Left ventricle myocardium superior (tissue), 1 donor: ENCODE results near the gene TMEM187. TPM values are rescaled to one million over a fixed set of nuclear protein-coding genes. Genes with fewer than 3 reads are reported as not detected.
A peak's percentile ranks its signal among the peaks of the same experiment; 100 is the strongest.

Source experiments
- ATAC-seq: fragments of 200-7000 bp; cut with Tn5 transposase; one replicate; pipeline ENCODE4 v1.9.1; 2020; ENCODE audit warnings: mild to moderate bottlenecking, moderate library complexity
- DNase-seq: peaks from one replicate; pipeline ENCODE4 v3.0.0-alpha.2; 2020
- intact Hi-C: fragments of 100-400 bp; cut with micrococcal nuclease; formaldehyde crosslinking; loops from one replicate; pipeline ENCODE4 v1.11.0; 2022
- total RNA-seq: library from RNA; stranded (reverse); fragmentation: NEBNext Ultra II Directional; extraction: Animal tissue kit (Norgen Biotek cat#: 25700); gene quantifications from one replicate; pipeline ENCODE4 v1.2.1, GENCODE V29; 2021
- donor health status: DM: no; HTN: yes; CAD: no; lungs with severe emphysema.

TMEM187 gene
- total RNA-seq, 1 donor from 2014 or later = 6.0 TPM

DNA sequence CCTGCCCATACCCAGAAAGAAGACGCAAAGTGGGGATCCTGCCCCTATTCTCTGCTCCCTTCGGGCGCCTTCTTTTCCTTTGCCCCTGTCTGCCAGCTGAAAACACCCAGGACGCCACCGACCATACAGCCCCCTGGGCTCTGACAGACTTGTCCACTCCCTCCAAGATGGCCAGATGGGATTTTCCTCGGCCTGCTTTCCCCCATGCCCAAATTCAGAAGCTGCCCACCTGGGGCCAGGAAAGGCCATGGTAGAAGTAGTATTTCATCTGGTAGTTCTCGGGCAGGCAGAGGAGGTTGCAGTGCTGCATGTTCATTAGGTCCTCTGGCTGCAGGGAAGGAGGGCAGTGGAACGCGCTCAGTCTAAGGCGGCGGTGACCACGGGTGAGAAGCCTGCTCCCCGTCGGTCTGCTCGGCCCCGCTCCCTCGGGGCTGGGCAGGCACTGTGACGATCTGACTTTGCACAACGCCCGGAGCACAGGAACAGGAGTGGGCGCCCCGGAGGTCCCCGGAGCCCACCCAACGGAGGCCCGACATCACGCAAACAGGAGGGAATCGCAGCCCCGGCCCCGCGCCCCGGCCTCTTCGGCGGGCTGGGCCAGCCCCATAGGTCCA, 38.3 kb upstream of the TMEM187 start:
- peak; percentile 3 for ATAC-seq
- no peak for DNase-seq
- intact Hi-C loops = no loop called here

- ATAC-seq (peak; percentile 98), DNase-seq (peak; percentile 86)
- intact Hi-C loops = no loop called here
Observed at GRCh38 chrX:153934762-153935325, 37.7 kb upstream of the TMEM187 start, which contains the start of gene NAA10. TSS of gene NAA10 (minus strand) at chrX:153935037. CDS start at chrX:153934904, 133 bp downstream.

GRCh38 chrX:153935326-153935851, 37.2 kb upstream of the TMEM187 start:
- DNase-seq (no peak), ATAC-seq (no peak)
- intact Hi-C loops = no loop called here

- DNase-seq = no peak
- ATAC-seq = no peak
- intact Hi-C loops = no loop called here
Observed at GRCh38 chrX:153937056-153937455, 35.5 kb upstream of the TMEM187 start.

DNA sequence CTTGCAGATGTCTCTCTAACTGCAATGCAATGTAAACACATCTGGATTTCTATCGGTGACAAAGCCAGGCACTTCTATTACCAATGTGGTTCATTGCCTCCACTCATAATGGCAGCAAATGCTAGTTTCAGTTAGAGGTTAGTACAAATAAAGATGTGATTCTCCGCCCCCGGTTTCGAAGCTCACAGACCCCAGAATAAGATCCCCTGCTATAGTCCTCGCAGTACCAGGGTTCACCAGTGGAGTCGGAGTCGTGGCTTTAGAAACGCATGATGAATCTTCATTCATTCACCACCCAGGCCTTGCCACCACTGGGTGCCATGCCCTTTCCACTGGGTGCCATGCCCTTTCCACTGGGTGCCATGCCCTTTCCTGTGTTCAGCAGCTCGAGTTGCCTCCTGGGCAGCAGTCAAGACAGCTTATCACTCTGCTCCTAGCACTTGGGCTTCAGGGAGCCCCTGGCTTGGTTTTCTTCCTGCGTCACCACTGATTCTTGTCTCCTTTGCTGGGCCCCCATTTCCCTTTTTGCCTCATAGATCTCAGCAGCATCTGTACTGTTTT, 34.2 kb upstream of the TMEM187 start:
- intact Hi-C loops = no loop called here
- ATAC-seq = no peak
- DNase-seq = no peak

DNA sequence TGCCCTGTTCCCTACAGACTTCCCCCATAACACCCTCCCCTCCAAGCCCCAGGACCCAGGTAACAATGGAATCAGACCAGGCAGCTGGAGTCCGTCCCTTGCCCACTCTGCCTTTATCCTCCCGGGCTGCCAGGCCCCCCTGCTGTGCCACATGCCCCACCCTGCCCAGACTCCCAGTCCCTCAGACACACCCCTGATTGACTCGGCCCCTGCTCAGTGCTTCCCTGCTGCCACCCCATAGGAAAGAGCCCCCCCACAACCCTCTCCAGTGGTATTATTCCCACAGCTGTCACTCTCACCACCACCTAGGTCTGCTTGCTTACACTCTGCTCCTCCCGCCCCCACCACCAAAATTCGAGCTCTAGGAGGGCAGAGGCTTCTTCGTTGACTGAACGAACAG, 33.0 kb upstream of the TMEM187 start:
- no peak for DNase-seq
- ATAC-seq = no peak
- intact Hi-C loops = no loop called here

GRCh38 chrX:153941336-153942252, 31.0 kb upstream of the TMEM187 start:
- intact Hi-C loops = no loop called here

DNA sequence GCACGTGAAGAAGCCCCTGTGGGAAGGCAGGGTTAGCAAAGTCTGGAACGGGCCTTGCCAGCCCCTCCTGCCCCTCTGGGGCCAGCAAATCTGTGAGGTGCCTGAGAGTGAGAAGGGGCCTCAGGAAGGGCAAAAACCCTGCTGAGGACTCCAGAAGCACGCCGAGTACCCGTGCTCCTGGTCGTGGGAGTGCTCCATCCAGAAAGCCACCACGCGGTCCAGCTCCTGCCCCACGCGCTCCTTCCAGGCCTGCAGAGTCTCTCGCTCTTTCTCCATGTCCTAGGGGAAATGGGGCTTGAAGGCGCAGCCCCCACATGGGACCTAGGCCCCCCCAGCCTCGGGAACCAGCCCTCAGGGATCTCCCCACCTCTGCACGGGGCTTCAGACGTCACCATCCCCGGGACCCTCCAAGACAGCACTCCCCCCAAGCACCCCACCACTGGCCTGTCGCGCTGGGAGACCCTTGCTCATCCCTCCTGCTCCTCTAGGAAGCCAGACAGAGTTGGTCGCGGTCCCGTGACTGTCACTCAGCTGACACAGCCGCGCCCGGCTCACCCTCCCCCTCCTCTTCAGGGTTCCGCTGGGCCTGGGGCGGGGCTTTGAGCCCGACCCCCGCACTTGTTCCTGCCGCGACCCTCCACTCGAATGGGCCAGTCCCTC, 28.3 kb upstream of the TMEM187 start, which contains the start of gene RENBP:
RENBP (minus strand) TSS at position 504 of the 660 bp plus-strand sequence; CDS start at position 471, 33 bp downstream.
- ATAC-seq (peak; percentile 65), DNase-seq (peak; percentile 76)
- intact Hi-C loops = no loop called here

More at GRCh38 chrX:153941336-153942252, 31.0 kb upstream of the TMEM187 start:
- ATAC-seq (no peak), DNase-seq (no peak)

DNA sequence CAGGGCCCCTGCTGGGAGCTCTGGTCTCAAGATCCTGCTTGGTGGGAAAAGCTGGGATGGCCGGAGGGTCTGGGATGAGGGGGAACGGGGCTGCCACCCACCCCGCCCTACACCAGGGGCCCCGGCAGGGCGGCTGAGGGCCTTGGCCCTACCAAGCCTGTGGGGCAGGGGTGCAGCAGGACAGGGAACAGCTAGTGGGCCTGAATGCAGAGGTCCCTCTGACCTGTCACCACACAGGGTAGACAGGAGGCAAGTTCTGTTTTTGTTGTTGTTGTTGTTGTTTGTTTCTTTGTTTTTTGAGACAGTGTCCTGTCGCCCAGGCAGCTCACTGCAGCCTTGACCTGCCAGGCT, 27.8 kb upstream of the TMEM187 start:
- ATAC-seq (peak; percentile 6), DNase-seq (no peak)
- intact Hi-C loops = no loop called here

DNA sequence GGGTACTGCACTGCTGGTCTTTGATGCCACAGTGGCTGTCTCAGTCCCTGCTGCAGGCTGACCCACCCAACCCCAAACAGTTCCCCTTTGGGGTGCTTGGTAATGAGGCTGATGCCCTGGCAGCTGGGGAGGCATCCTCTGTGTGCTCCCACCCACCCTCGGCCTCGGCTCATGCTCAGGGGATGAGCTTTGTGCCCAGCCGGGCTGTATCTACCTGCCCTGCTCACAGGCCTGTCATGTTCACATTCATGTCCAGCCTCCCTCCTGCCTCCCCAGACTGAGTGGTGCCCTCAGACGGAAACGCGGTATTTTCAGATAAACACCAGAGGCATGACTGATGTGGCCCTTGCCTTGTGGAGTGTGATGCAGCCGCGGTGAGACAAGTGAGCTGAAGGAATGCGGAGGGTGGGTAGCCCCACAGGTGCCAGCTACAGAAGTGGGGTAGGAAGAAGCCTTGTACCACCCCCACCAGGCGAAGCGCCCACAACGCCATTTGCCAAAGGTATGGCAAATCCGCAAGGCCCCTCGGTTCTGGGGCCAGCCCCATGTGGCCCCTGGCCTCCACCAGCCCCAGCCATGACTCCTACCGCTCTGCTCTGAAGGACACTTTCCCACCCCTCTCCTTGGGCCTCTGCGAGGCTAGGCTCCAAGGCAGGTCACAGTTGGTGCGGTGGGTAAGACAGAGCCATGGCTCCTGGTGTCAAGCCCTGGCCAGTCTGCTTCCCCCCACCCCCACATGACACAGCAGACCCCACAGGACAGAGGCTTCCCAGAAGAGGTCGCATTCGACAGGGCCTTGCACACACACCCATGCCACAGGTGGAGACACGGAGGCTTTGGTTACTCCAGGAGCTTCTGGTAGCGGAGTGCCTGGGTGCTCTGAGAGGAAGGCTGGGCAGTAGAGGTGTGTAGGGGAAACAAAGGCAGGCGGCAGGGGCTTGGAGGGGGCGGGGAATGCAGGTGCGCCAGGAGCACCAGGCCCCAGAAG, 26.3 kb upstream of the TMEM187 start:
- intact Hi-C loops = no loop called here
- DNase-seq = no peak
- no peak for ATAC-seq

- intact Hi-C loops = no loop called here
- ATAC-seq (peak; percentile 77), DNase-seq (peak; percentile 78)
Observed at GRCh38 chrX:153947009-153947769, 25.4 kb upstream of the TMEM187 start.

DNA sequence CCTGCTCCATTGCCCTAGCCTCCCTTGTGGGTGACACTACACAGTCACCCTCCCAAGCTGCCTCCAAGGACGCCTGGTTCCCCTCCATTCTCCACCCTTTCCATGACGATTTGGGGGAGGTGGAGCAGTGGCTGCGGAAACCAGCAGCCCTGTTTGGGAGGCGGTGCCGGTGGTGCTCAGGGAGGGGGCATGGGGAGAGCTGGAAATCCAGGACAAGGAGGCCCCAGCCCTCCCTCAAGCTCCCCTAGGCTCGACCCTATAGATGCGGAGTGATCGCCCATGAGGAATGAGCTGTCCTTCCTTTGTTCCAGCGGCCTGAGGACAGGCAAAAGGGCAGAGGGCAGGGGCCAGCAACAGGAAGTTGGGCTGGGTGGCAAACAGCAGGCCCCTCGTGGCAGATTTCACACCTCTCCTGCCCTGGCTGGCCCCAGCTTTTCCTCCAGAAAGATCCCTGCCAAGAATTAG, 24.5 kb upstream of the TMEM187 start:
- intact Hi-C loops = no loop called here
- ATAC-seq (peak; percentile 30), DNase-seq (no peak)

DNA sequence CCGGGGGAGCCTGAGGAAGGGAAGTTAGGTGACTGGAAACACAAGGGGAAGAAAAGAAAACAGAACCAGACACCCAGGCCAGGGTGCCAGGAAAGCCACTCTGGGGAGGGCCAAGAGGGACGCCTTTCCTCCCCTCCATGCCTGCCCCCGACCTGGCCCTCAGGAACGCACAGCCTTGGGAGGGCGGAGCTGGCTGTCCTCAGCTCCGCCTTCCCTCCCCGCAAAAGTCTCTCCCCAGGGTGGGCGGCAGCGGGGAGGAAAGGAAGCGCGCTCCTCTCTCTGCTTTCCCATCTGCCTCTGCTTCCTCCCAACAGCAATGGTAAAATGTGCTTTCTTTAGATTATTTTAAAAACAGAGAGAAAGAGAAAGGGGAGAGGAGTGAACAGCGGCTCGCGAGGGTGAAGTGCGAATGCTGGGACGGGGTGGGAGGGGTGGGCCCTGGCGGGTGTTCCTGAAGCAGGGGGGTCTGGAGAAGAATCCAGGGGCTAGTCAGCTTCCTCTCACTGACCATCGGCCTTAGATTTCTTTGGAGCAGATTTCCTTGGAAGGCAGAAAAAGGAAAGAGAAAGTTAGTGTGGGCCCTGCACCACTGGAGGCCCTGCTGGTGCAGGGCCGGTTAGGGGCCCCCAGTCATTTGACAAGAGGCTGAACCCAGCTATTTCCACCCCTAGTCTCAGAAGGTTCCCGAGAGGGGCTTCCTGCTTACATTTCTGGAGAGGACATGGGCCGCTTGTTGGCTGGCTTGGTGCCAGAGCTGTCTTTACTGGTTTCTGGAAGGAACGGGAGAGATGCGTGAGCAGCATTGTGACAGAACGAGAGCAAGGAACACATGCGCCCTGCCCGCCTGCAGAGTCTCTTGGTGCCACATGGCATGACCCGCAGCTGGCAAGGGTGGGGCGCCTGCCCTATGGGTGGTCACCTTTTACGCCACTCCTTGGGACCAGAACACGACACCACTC, 23.4 kb upstream of the TMEM187 start:
- intact Hi-C loops = no loop called here
- DNase-seq (no peak), ATAC-seq (peak; percentile 6)

DNA sequence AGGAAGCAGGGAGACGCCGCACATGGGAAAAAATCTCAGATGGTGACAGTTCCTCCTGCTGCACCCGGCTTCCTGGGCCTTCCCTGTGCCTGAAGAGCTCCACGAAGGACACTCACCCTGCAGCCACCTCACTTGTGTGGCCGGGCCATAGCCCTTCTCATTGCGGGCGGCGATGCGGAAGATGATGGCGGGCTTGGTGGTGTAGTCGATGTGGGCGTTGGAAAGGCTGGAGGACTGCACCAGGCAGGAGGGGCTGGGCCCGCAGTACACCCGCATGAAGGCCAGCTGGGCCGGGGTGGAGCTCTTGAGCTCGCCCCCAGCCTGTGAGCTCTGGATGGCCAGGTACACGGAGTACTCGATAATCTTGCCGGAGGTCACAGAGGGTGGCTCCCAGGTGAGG, 22.4 kb upstream of the TMEM187 start:
- intact Hi-C loops = loop anchor here (10.0 kb wide), 1 partner anchor 185 kb away; the partner anchor contains the start of gene PLXNB3
- DNase-seq (no peak), ATAC-seq (no peak)

GRCh38 chrX:153951683-153952372, 20.7 kb upstream of the TMEM187 start:
- intact Hi-C loops = loop anchor here (10.0 kb wide), 1 partner anchor 187 kb away; the partner anchor contains the start of gene PLXNB3
- no peak for ATAC-seq

More at GRCh38 chrX:153951683-153952372, 20.7 kb upstream of the TMEM187 start:
- no peak for DNase-seq
